K562 (cell line): ENCODE measurements around the gene EML6. TPM values are rescaled to one million over a fixed set of nuclear protein-coding genes. Genes with fewer than 3 reads are reported as not detected.

Experiments used
- ATAC-seq: fragments of 200-7000 bp; cut with Tn5 transposase; 3 replicates; pipeline ENCODE4 v1.9.1; 2020; ENCODE audit warnings: moderate library complexity
- BruUV-seq: library from RNA; stranded (reverse); fragments of 400-500 nt; replicated peaks from 2 replicates; lab custom pipeline; 2021; lab: Mats Ljungman, UMichigan
- CTCF ChIA-PET: fragments of 300-600 bp; formaldehyde crosslinking; extraction: SDS; loops from one replicate; lab custom pipeline; 2021; ENCODE audit warnings: low intra/inter-chr PET ratio; lab: Yijun Ruan, JAX
- POLR2A ChIA-PET: fragments of 300-600, 350-650 bp; sonication (Branson Sonifier 250); formaldehyde crosslinking; extraction: SDS; loops from one replicate; lab custom pipeline; 2021; ENCODE audit warnings: antibody characterized with exemption, inconsistent platforms; lab: Yijun Ruan, JAX
- DNase-seq, 4 experiments: peaks; one replicate each; pipeline versions ENCODE4 v3.0.0 to v3.0.0-alpha.2; 2011 to 2018; ENCODE audit warnings: low spot score in 3 of 4, mixed read lengths in 3 of 4; ENCODE audit errors: extremely low read depth in 1 of 4
- FAIRE-seq: peaks from 2 replicates; lab custom pipeline; 2011; peaks lifted over from hg19 to GRCh38; lab: Jason Lieb, UNC
- H2AFZ ChIP-seq: 2 replicates; pipeline ENCODE4 v1.6.0; 2011; ENCODE audit warnings: low read depth, low read length, control low read depth, inconsistent platforms
- H3K27ac ChIP-seq: fragments of 200-600 bp; 3 replicates; pipeline ENCODE4 v1.8.0; 2011; ENCODE audit warnings: low read depth, mild to moderate bottlenecking, control low read depth, inconsistent platforms, low read length, moderate library complexity, mixed read lengths; ENCODE audit errors: extremely low read depth
- H3K27me3 ChIP-seq, 2 experiments: fragments of 300-600 bp in 1 of 2; 2 replicates in 1 of 2; 3 replicates in 1 of 2; pipeline versions ENCODE4 v1.6.0 to v1.8.0; 2011; ENCODE audit warnings: inconsistent platforms in 2 of 2, low read length in 2 of 2, mild to moderate bottlenecking in 1 of 2, mixed read lengths in 1 of 2, moderate library complexity in 1 of 2; ENCODE audit not compliant: control insufficient read depth in 2 of 2, insufficient read depth in 2 of 2
- H3K36me3 ChIP-seq: fragments of 300-600 bp; 3 replicates; pipeline ENCODE4 v1.8.0; 2011; ENCODE audit warnings: mild to moderate bottlenecking, low read length, inconsistent platforms; ENCODE audit not compliant: control insufficient read depth, insufficient read depth
- H3K4me1 ChIP-seq, 2 experiments: fragments of 200-600 bp in 1 of 2; replicated peaks in 1 of 2; 2 replicates in 1 of 2; 3 replicates in 1 of 2; pipeline versions ENCODE4 v1.5.1 to v1.8.0; 2011; ENCODE audit warnings: inconsistent platforms in 2 of 2, low read length in 2 of 2, mild to moderate bottlenecking in 1 of 2, mixed read lengths in 1 of 2, moderate library complexity in 1 of 2; ENCODE audit not compliant: control insufficient read depth in 2 of 2, insufficient read depth in 2 of 2
- H3K4me2 ChIP-seq: 2 replicates; pipeline ENCODE4 v1.6.1; 2011; ENCODE audit warnings: low read length, control low read depth, inconsistent platforms, mixed read lengths; ENCODE audit not compliant: insufficient read depth
- H3K4me3 ChIP-seq: fragments of 200-600 bp; sonication (generic), shearing (Covaris generic); 2 replicates; pipeline ENCODE4 v1.5.1; 2016; ENCODE audit warnings: control low read depth, inconsistent platforms
- H3K79me2 ChIP-seq: fragments of 200-600 bp; 3 replicates; pipeline ENCODE4 v1.8.0; 2011; ENCODE audit warnings: low read length, inconsistent platforms; ENCODE audit not compliant: control insufficient read depth, insufficient read depth
- H3K9ac ChIP-seq, 2 experiments: 2 replicates each; pipeline versions ENCODE4 v1.6.0 to v1.6.1; 2011; ENCODE audit warnings: low read depth in 2 of 2, low read length in 2 of 2, control low read depth in 1 of 2, inconsistent platforms in 1 of 2, mild to moderate bottlenecking in 1 of 2, mixed read lengths in 1 of 2; ENCODE audit not compliant: insufficient read depth in 1 of 2
- H3K9me1 ChIP-seq: one replicate; pipeline ENCODE4 v1.6.0; 2011; ENCODE audit warnings: inconsistent platforms, mild to moderate bottlenecking, low read length, moderate library complexity; ENCODE audit not compliant: control insufficient read depth, insufficient read depth
- H3K9me3 ChIP-seq: replicated peaks from 2 replicates; pipeline ENCODE4 v1.5.1; 2011; ENCODE audit warnings: low read depth, low read length, inconsistent platforms; ENCODE audit not compliant: control insufficient read depth, insufficient read depth
- H4K20me1 ChIP-seq: replicated peaks from 2 replicates; pipeline ENCODE4 v1.6.1; 2011; ENCODE audit warnings: low read length, inconsistent platforms, mixed read lengths; ENCODE audit not compliant: control insufficient read depth, insufficient read depth
- ATF1 ChIP-seq, 2 experiments: fragments of 450-650 bp in 1 of 2; IDR thresholded peaks; 2 replicates each; pipeline ENCODE4 v1.6.1; 2016; ENCODE audit warnings: missing compliant biosample characterization in 1 of 2, missing genetic modification characterization in 1 of 2
- ELF1 ChIP-seq: fragments of 200-800 bp; sonication (Bioruptor generic); IDR thresholded peaks from 2 replicates; pipeline ENCODE4 v1.6.1; 2016; ENCODE audit warnings: missing genetic modification characterization, missing compliant biosample characterization
- HBP1 ChIP-seq: fragments of 450-650 bp; formaldehyde crosslinking; IDR thresholded peaks from 2 replicates; pipeline ENCODE4 v1.4.0; 2022; ENCODE audit warnings: missing genetic modification characterization
- MCM3 ChIP-seq: fragments of 450-650 bp; IDR thresholded peaks from 2 replicates; pipeline ENCODE4 v1.6.1; 2016
- MXI1 ChIP-seq: IDR thresholded peaks from 2 replicates; pipeline ENCODE4 v1.6.1; 2011; ENCODE audit warnings: low read depth, mild to moderate bottlenecking, improper control_type of control experiment, low read length
- NR1H2 ChIP-seq: sonication (generic); formaldehyde crosslinking; IDR thresholded peaks from 2 replicates; pipeline ENCODE4 v1.4.0; 2020; ENCODE audit warnings: mild to moderate bottlenecking, missing genetic modification reagents
- PHF20 ChIP-seq: fragments of 450-650 bp; IDR thresholded peaks from 2 replicates; pipeline ENCODE4 v1.6.1; 2018; ENCODE audit not compliant: partially characterized antibody
- SETDB1 ChIP-seq: IDR thresholded peaks from one replicate; pipeline ENCODE4 v1.6.1; 2012; ENCODE audit warnings: low read length, control low read depth, inconsistent platforms
- SPI1 ChIP-seq: IDR thresholded peaks from 2 replicates; pipeline ENCODE4 v1.6.1; 2011; ENCODE audit warnings: low read depth, low read length, control low read depth, borderline replicate concordance
- SREBF1 ChIP-seq: fragments of 150-350 bp; IDR thresholded peaks from 2 replicates; pipeline ENCODE4 v1.6.1; 2014; ENCODE audit warnings: antibody characterized with exemption, low read depth, low read length, borderline replicate concordance
- WGBS: fragments of 100-300 bp; shearing (Covaris generic); methylation state at CpG from one replicate; pipeline ENCODE4 v1.1.6; 2016; ENCODE audit warnings: low coverage, mixed read lengths; ENCODE audit not compliant: insufficient coverage; ENCODE audit errors: missing lambda C conversion rate; 5-methylcytosine and 5-hydroxymethylcytosine counted together
- in situ Hi-C: fragments of 300-500 bp; cut with MboI; formaldehyde crosslinking; loops from 4 replicates; pipeline ENCODE4 v1.15.0; 2018; ENCODE audit warnings: inconsistent platforms, mixed read lengths
- intact Hi-C: fragments of 100-400 bp; cut with micrococcal nuclease; formaldehyde crosslinking; loops from 2 replicates; pipeline ENCODE4 v1.14.2; 2022
- polyA plus RNA-seq, 8 experiments: library from polyadenylated mRNA; depleted of rRNA in 4 of 8; stranded (reverse) in 5 of 8; unstranded in 3 of 8; fragments of >200 nt; fragmentation: Nextera tagmentation in 2 of 8; fragmentation: Illumina TruSeq in 1 of 8; extraction: Ambion mirVana in 2 of 8; extraction: Trizol in 1 of 8; gene quantifications; 2 replicates each; pipeline versions ENCODE4 v1.2.1 to v1.2.3, GENCODE V29; 2011 to 2014; ENCODE audit warnings: inconsistent platforms in 1 of 8, missing spikeins in 1 of 8
- total RNA-seq, 7 experiments: library from RNA; depleted of rRNA in 6 of 7; stranded (reverse); fragments of >200 nt in 6 of 7; fragmentation: Illumina TruSeq in 2 of 7; extraction: Trizol in 2 of 7; gene quantifications; 2 replicates each; pipeline versions ENCODE4 v1.2.1 to v1.2.3, GENCODE V29; 2011 to 2021; ENCODE audit warnings: low replicate concordance in 1 of 7
- TF ChIP-seq, protein P1 (sequence below): fragments of 250-450 bp; sonication (Bioruptor Pico); IDR thresholded peaks from 2 replicates; pipeline ENCODE4 v1.8.0; 2022; ENCODE audit warnings: inconsistent platforms
- TF ChIP-seq, protein P2 (sequence below): fragments of 250-450 bp; sonication (Bioruptor Pico); IDR thresholded peaks from 2 replicates; pipeline ENCODE4 v1.5.0; 2021

Gene EML6
- total and polyA plus RNA-seq, 9 of the 15 experiments (the other 6 are each of a cell fraction or from before 2014, with no cell fraction given): 0.07 to 0.56 (median 0.25) TPM

DNA sequence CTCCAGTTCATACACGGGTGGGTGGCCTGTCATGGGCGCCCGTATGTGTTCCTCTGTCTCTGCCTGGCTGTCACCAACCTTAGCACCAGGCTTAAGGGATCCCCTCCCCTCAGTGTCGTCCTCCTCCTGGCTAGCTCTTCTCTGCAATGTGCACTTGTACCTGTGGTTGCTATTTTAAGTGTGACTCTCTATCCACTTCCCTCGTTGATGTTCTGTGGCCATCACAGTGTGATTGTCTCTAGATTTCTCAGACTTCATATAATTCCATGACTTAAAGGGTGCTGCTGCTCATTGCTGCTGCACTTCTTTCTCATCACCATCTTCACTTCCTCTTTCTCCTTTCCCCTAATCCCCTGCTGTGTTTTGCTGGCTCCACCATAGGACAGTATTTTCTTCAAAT is 143.4 kb downstream of the EML6 start:
- no peaks in the 10 kb centered on the region for H3K9me3 ChIP-seq
- no peaks in the 10 kb centered on the region for H4K20me1 ChIP-seq
- H3K9me1 ChIP-seq: no peaks in the 10 kb centered on the region
- no peak for DNase-seq
- no peaks in the 10 kb centered on the region for H3K36me3 ChIP-seq
- H3K27me3 ChIP-seq: peaks cover 3 to 4% of the 10 kb centered on the region in 2 experiments; a peak in 2 of 5 replicates
- no peak for FAIRE-seq
- TF ChIP-seq SETDB1: no peak
- 0 out of 2 replicates have a peak, but pooled peaks have one; percentile 23 for TF ChIP-seq ELF1 (tag)
- peak; percentile 97 for TF ChIP-seq SPI1
- WGBS: 0% methylated on average over 5 of the region's 5 CpGs
- no peak overlapping the region for H2AFZ ChIP-seq
- intact Hi-C loops: no loop called here
- no peaks in the 10 kb centered on the region for H3K79me2 ChIP-seq
- no peak overlapping the region; the same call in 1 of the 2 replicates for H3K4me2 ChIP-seq
- no peak overlapping the region for H3K9ac ChIP-seq
- H3K4me3 ChIP-seq: no peak overlapping the region
- ATAC-seq: peak; percentile 57
- POLR2A ChIA-PET: interaction anchor here (0.7 kb wide), 1 partner anchor 9 kb away, joined by 4 read pairs; no protein-coding TSS in a partner anchor
- in situ Hi-C loops: no loop called here
- H3K27ac ChIP-seq: no peak overlapping the region
- H3K4me1 ChIP-seq: no peaks in the 10 kb centered on the region
- BruUV-seq: no TSS peak
- CTCF ChIA-PET: no interaction called here

GRCh38 chr2:54867457-54867856 is 144.0 kb downstream of the EML6 start:
- Histone ChIP-seq H3K79me2 (no peaks in the 10 kb centered on the region), H3K4me1 (no peaks in the 10 kb centered on the region), H3K4me2 (no peak overlapping the region), H2AFZ (no peak overlapping the region), H3K4me3 (no peak overlapping the region), H3K27me3 (peaks cover 3 to 4% of the 10 kb centered on the region in 2 experiments; a peak in 2 of 5 replicates), H3K9me1 (no peaks in the 10 kb centered on the region), H3K9ac (no peak overlapping the region), H3K36me3 (no peaks in the 10 kb centered on the region), H4K20me1 (no peaks in the 10 kb centered on the region), H3K9me3 (no peaks in the 10 kb centered on the region), H3K27ac (no peak overlapping the region)
- in situ Hi-C loops (no loop called here), intact Hi-C loops (no loop called here)
- 10% methylated on average over 2 of the region's 2 CpGs for WGBS
- CTCF ChIA-PET: no interaction called here
- TF ChIP-seq PHF20 (no peak), MXI1 (no peak), ATF1 (CRISPR knock-in tag; IDR thresholded peaks at IDR 0.05) (no peak), ATF1 (tag; IDR thresholded peaks at IDR 0.05) (no peak), MCM3 (no peak), NR1H2 (CRISPR knock-in tag) (no peak), SREBF1 (no peak), HBP1 (no peak)
- TF ChIP-seq, protein P1, sequence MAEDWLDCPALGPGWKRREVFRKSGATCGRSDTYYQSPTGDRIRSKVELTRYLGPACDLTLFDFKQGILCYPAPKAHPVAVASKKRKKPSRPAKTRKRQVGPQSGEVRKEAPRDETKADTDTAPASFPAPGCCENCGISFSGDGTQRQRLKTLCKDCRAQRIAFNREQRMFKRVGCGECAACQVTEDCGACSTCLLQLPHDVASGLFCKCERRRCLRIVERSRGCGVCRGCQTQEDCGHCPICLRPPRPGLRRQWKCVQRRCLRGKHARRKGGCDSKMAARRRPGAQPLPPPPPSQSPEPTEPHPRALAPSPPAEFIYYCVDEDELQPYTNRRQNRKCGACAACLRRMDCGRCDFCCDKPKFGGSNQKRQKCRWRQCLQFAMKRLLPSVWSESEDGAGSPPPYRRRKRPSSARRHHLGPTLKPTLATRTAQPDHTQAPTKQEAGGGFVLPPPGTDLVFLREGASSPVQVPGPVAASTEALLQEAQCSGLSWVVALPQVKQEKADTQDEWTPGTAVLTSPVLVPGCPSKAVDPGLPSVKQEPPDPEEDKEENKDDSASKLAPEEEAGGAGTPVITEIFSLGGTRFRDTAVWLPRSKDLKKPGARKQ (CRISPR knock-in tag): no peak
- TF ChIP-seq, protein P2, sequence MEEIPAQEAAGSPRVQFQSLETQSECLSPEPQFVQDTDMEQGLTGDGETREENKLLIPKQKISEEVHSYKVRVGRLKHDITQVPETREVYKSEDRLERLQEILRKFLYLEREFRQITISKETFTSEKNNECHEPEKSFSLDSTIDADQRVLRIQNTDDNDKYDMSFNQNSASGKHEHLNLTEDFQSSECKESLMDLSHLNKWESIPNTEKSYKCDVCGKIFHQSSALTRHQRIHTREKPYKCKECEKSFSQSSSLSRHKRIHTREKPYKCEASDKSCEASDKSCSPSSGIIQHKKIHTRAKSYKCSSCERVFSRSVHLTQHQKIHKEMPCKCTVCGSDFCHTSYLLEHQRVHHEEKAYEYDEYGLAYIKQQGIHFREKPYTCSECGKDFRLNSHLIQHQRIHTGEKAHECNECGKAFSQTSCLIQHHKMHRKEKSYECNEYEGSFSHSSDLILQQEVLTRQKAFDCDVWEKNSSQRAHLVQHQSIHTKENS: no peak
- ATAC-seq: no peak
- DNase-seq: no peak
- no peak for FAIRE-seq
- POLR2A ChIA-PET: interaction anchor here (0.7 kb wide), 1 partner anchor 9 kb away, joined by 4 read pairs; no protein-coding TSS in a partner anchor
- no TSS peak for BruUV-seq
